Karpas-422 (cell line): Measurements from ENCODE around the gene USP47. TPM values are rescaled to one million over a fixed set of nuclear protein-coding genes. Genes with fewer than 3 reads are reported as not detected.

Experiments
- DNase-seq: peaks from one replicate; pipeline ENCODE4 v3.0.0-alpha.2; 2015
- H2AFZ ChIP-seq: fragments of 200-600 bp; sonication (generic); 2 replicates; pipeline ENCODE4 v1.6.1; 2014; ENCODE audit warnings: antibody characterized with exemption, low read length, mixed read lengths
- H3K27ac ChIP-seq: fragments of 200-600 bp; sonication (generic); 2 replicates; pipeline ENCODE4 v1.5.1; 2014; ENCODE audit warnings: mild to moderate bottlenecking, low read length, moderate library complexity
- H3K27me3 ChIP-seq: fragments of 200-600 bp; sonication (generic); 2 replicates; pipeline ENCODE4 v1.6.1; 2014; ENCODE audit warnings: low read length, mixed read lengths
- H3K36me3 ChIP-seq: fragments of 200-600 bp; sonication (generic); 2 replicates; pipeline ENCODE4 v1.6.1; 2014; ENCODE audit warnings: low read length, mixed read lengths; ENCODE audit not compliant: insufficient read depth
- H3K4me1 ChIP-seq: fragments of 200-600 bp; sonication (generic); 2 replicates; pipeline ENCODE4 v1.6.1; 2014; ENCODE audit warnings: mild to moderate bottlenecking, low read length, mixed read lengths
- H3K4me2 ChIP-seq: fragments of 200-600 bp; sonication (generic); 2 replicates; pipeline ENCODE4 v1.6.1; 2014; ENCODE audit warnings: low read length, low read depth, mild to moderate bottlenecking; ENCODE audit not compliant: poor library complexity, severe bottlenecking
- H3K4me3 ChIP-seq: fragments of 200-600 bp; sonication (generic); 2 replicates; pipeline ENCODE4 v1.5.1; 2014; ENCODE audit warnings: mild to moderate bottlenecking, antibody characterized with exemption, low read length, mixed read lengths
- H3K79me2 ChIP-seq: fragments of 200-600 bp; sonication (generic); 2 replicates; pipeline ENCODE4 v1.6.1; 2014; ENCODE audit warnings: mild to moderate bottlenecking, low read length, mixed read lengths
- H3K9ac ChIP-seq: fragments of 200-600 bp; sonication (generic); 2 replicates; pipeline ENCODE4 v1.6.0; 2014; ENCODE audit warnings: low read length
- H3K9me2 ChIP-seq: fragments of 200-600 bp; sonication (generic), shearing (Covaris generic); replicated peaks from 2 replicates; pipeline ENCODE4 v1.6.0; 2014; ENCODE audit warnings: mild to moderate bottlenecking, low read length, moderate library complexity; ENCODE audit not compliant: insufficient read depth
- H3K9me3 ChIP-seq: fragments of 300-700, 200-600 bp; sonication (generic); 2 replicates; pipeline ENCODE4 v1.6.1; 2014; ENCODE audit warnings: low read length, mixed read lengths
- H4K20me1 ChIP-seq: fragments of 200-600 bp; sonication (generic); 2 replicates; pipeline ENCODE4 v1.6.1; 2014; ENCODE audit warnings: mild to moderate bottlenecking, antibody characterized with exemption, low read length, low read depth; ENCODE audit not compliant: insufficient read depth
- total RNA-seq: library from RNA; depleted of rRNA; stranded (reverse); fragments of >200 nt; shearing (Covaris generic); gene quantifications from 2 replicates; pipeline ENCODE4 v1.2.3, GENCODE V29; 2014; ENCODE audit warnings: low replicate concordance; rRNA removed

Gene USP47
- total RNA-seq, result 47.8 and 61.2 TPM in 2 replicates

- no peaks in the 10 kb centered on the region for H3K9me2 ChIP-seq
- peak within 1 kb of the TSS; percentile 98 for H2AFZ ChIP-seq
- H3K9ac ChIP-seq, result peak within 1 kb of the TSS; percentile 97
- DNase-seq, result peak; percentile 94
- peaks cover 50% of the 10 kb centered on the region for H3K79me2 ChIP-seq
- H3K27me3 ChIP-seq, result no peaks in the 10 kb centered on the region
- H3K4me3 ChIP-seq, result peak within 1 kb of the TSS; percentile 96
- H4K20me1 ChIP-seq, result peaks cover 24% of the 10 kb centered on the region; the same call in 1 of the 2 replicates
- no peaks in the 10 kb centered on the region for H3K9me3 ChIP-seq
- H3K4me1 ChIP-seq, result peaks cover 46% of the 10 kb centered on the region
- peak within 1 kb of the TSS; percentile 75 for H3K27ac ChIP-seq
- no peaks in the 10 kb centered on the region for H3K36me3 ChIP-seq
- H3K4me2 ChIP-seq, result peak within 1 kb of the TSS; percentile 76
These were observed at the start of gene USP47 for GRCh38 chr11:11841723-11842420. Gene USP47 (plus strand): TSS chr11:11841972. CDS start chr11:11842186, 214 bp downstream.

GRCh38 chr11:11793073-11793472, 48.7 kb upstream of the USP47 start:
- H3K9ac ChIP-seq, result no peak overlapping the region
- H3K9me2 ChIP-seq, result no peaks in the 10 kb centered on the region
- no peaks in the 10 kb centered on the region; the same call in 1 of the 2 replicates for H3K27me3 ChIP-seq
- no peaks in the 10 kb centered on the region for H3K79me2 ChIP-seq
- no peaks in the 10 kb centered on the region for H3K4me1 ChIP-seq
- DNase-seq, result no peak
- H3K9me3 ChIP-seq, result no peaks in the 10 kb centered on the region
- H3K4me3 ChIP-seq, result no peak overlapping the region
- no peaks in the 10 kb centered on the region for H3K36me3 ChIP-seq
- no peaks in the 10 kb centered on the region for H4K20me1 ChIP-seq
- no peak overlapping the region for H2AFZ ChIP-seq
- no peak overlapping the region for H3K27ac ChIP-seq
- H3K4me2 ChIP-seq, result no peak overlapping the region

- Histone ChIP-seq H3K27me3 (no peaks in the 10 kb centered on the region), H2AFZ (no peak overlapping the region)
These were observed 43.0 kb upstream of the USP47 start for GRCh38 chr11:11798586-11799438.

GRCh38 chr11:11805228-11805627, 36.5 kb upstream of the USP47 start:
- H3K9me3 ChIP-seq, result no peaks in the 10 kb centered on the region
- H3K79me2 ChIP-seq, result no peaks in the 10 kb centered on the region
- H3K27ac ChIP-seq, result no peak overlapping the region
- H3K27me3 ChIP-seq, result no peaks in the 10 kb centered on the region
- no peaks in the 10 kb centered on the region for H3K9me2 ChIP-seq
- H3K9ac ChIP-seq, result no peak overlapping the region
- H3K4me2 ChIP-seq, result no peak overlapping the region
- no peaks in the 10 kb centered on the region for H3K4me1 ChIP-seq
- H4K20me1 ChIP-seq, result no peaks in the 10 kb centered on the region
- H3K4me3 ChIP-seq, result no peak overlapping the region
- H2AFZ ChIP-seq, result no peak overlapping the region
- no peaks in the 10 kb centered on the region for H3K36me3 ChIP-seq
- no peak for DNase-seq

More at GRCh38 chr11:11798586-11799438, 43.0 kb upstream of the USP47 start:
- Histone ChIP-seq H3K9me3 (no peaks in the 10 kb centered on the region), H3K79me2 (no peaks in the 10 kb centered on the region), H3K9ac (no peak overlapping the region), H3K27ac (no peak overlapping the region), H3K4me2 (no peak overlapping the region), H3K36me3 (no peaks in the 10 kb centered on the region), H3K4me1 (0 out of 2 replicates have a peak, but pooled peaks cover 3% of the 10 kb centered on the region), H3K4me3 (no peak overlapping the region), H3K9me2 (no peaks in the 10 kb centered on the region), H4K20me1 (no peaks in the 10 kb centered on the region)
- DNase-seq, result peak; percentile 91

GRCh38 chr11:11806074-11806473, 35.7 kb upstream of the USP47 start:
- no peak overlapping the region for H2AFZ ChIP-seq
- H3K4me2 ChIP-seq, result no peak overlapping the region
- H3K4me1 ChIP-seq, result no peaks in the 10 kb centered on the region
- H3K9ac ChIP-seq, result no peak overlapping the region
- DNase-seq, result no peak
- no peaks in the 10 kb centered on the region for H4K20me1 ChIP-seq
- no peaks in the 10 kb centered on the region for H3K36me3 ChIP-seq
- H3K27ac ChIP-seq, result no peak overlapping the region
- no peak overlapping the region for H3K4me3 ChIP-seq
- no peaks in the 10 kb centered on the region for H3K79me2 ChIP-seq
- no peaks in the 10 kb centered on the region for H3K9me2 ChIP-seq
- H3K9me3 ChIP-seq, result no peaks in the 10 kb centered on the region
- no peaks in the 10 kb centered on the region for H3K27me3 ChIP-seq

GRCh38 chr11:11806586-11806985, 35.2 kb upstream of the USP47 start:
- Histone ChIP-seq H3K9me3 (no peaks in the 10 kb centered on the region), H3K9me2 (no peaks in the 10 kb centered on the region), H2AFZ (no peak overlapping the region), H3K4me1 (no peaks in the 10 kb centered on the region), H4K20me1 (no peaks in the 10 kb centered on the region), H3K4me3 (no peak overlapping the region), H3K27me3 (no peaks in the 10 kb centered on the region), H3K9ac (no peak overlapping the region), H3K79me2 (no peaks in the 10 kb centered on the region), H3K27ac (no peak overlapping the region), H3K4me2 (no peak overlapping the region), H3K36me3 (no peaks in the 10 kb centered on the region)
- DNase-seq, result no peak

- H3K79me2 ChIP-seq, result no peaks in the 10 kb centered on the region
- no peaks in the 10 kb centered on the region for H3K36me3 ChIP-seq
- H3K9me2 ChIP-seq, result no peaks in the 10 kb centered on the region
- no peak overlapping the region for H3K4me2 ChIP-seq
- no peak overlapping the region for H2AFZ ChIP-seq
- H3K4me1 ChIP-seq, result no peaks in the 10 kb centered on the region
- no peak overlapping the region for H3K9ac ChIP-seq
- no peaks in the 10 kb centered on the region for H4K20me1 ChIP-seq
- H3K4me3 ChIP-seq, result no peak overlapping the region
- no peaks in the 10 kb centered on the region for H3K9me3 ChIP-seq
- H3K27me3 ChIP-seq, result no peaks in the 10 kb centered on the region
- no peak overlapping the region for H3K27ac ChIP-seq
- DNase-seq, result no peak
These were observed 33.7 kb upstream of the USP47 start for GRCh38 chr11:11807811-11808782.
